ENCODE results near the gene CAAP1. TPM values are rescaled to one million over a fixed set of nuclear protein-coding genes. Genes with fewer than 3 reads are reported as not detected.
"Not testable (repeated sequence)": the region's sequence is repeated elsewhere in the genome, so short reads cannot be mapped to it uniquely, and the experiment has no call there.

CAAP1 gene
- polyA plus RNA-seq, 1 of the 3 experiments (the other 2 are of a cell fraction): 20.8 TPM

DNA sequence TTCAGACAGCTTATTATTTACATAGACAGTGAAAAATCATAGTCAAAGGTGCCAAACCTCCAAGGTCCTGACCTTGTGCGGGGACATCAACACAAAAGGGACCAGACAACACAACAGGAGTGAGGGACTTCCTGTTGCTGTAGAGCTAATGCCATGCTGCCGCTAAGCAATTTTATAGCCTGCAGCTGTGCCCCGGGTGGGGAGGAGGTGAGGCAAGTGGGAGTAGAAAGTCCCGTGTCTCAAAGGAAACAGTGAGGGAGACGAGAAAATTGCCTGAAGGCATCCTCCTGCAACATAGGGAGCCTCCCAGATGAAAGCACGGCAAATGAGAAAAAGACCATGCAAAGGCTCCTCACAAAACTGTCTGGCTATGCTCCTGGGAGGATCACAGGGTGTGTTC, 58.8 kb downstream of the CAAP1 start:
- H3K27me3 ChIP-seq (ENCODE audit: insufficient read depth): no peaks in the 10 kb centered on the region
- no peaks in the 10 kb centered on the region for H3K9me3 ChIP-seq
- WGBS (ENCODE audit: low lambda C conversion rate): 85% methylated on average over 6 of the region's 6 CpGs
- no peak overlapping the region for H3K4me3 ChIP-seq (ENCODE audit: low read depth in 2 of 2, low read length in 1 of 2)
- H3K9ac ChIP-seq: no peak overlapping the region
- H3K79me2 ChIP-seq (ENCODE audit: insufficient read depth): no peaks in the 10 kb centered on the region
- H3K4me1 ChIP-seq (ENCODE audit: control insufficient read depth in 1 of 2, insufficient read depth in 2 of 2, low read depth in 1 of 2, low read length in 1 of 2): no peaks in the 10 kb centered on the region; a peak in 1 of 4 replicates
- POLR2A ChIA-PET: no interaction called here
- H2AFZ ChIP-seq (ENCODE audit: low read depth): no peak overlapping the region
- H3K36me3 ChIP-seq (replicated peaks in 1 of 2; ENCODE audit: control insufficient read depth in 1 of 2, insufficient read depth in 2 of 2, low read length in 1 of 2): peaks cover 0 to 5% of the 10 kb centered on the region in 2 experiments
- TF ChIP-seq, protein P1, sequence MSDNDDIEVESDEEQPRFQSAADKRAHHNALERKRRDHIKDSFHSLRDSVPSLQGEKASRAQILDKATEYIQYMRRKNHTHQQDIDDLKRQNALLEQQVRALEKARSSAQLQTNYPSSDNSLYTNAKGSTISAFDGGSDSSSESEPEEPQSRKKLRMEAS (IDR thresholded peaks at IDR 0.05; ENCODE audit: low read depth): no peak
- no peak for TF ChIP-seq FOSL2 (IDR thresholded peaks at IDR 0.05; ENCODE audit: borderline replicate concordance, low read depth)
- TF ChIP-seq RCOR1 (IDR thresholded peaks at IDR 0.05; ENCODE audit: low read length): no peak
- TF ChIP-seq SMC3 (IDR thresholded peaks at IDR 0.05; ENCODE audit: low read depth, low read length): no peak
- TF ChIP-seq RAD21 (IDR thresholded peaks at IDR 0.05; ENCODE audit: low read length): no peak
- TF ChIP-seq, protein P2, sequence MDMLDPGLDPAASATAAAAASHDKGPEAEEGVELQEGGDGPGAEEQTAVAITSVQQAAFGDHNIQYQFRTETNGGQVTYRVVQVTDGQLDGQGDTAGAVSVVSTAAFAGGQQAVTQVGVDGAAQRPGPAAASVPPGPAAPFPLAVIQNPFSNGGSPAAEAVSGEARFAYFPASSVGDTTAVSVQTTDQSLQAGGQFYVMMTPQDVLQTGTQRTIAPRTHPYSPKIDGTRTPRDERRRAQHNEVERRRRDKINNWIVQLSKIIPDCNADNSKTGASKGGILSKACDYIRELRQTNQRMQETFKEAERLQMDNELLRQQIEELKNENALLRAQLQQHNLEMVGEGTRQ (IDR thresholded peaks at IDR 0.05; ENCODE audit: borderline replicate concordance, low read depth, low read length): no peak
- TF ChIP-seq TAF1 (IDR thresholded peaks at IDR 0.05; ENCODE audit: borderline replicate concordance, low read depth, low read length): no peak
- TF ChIP-seq, protein P3, sequence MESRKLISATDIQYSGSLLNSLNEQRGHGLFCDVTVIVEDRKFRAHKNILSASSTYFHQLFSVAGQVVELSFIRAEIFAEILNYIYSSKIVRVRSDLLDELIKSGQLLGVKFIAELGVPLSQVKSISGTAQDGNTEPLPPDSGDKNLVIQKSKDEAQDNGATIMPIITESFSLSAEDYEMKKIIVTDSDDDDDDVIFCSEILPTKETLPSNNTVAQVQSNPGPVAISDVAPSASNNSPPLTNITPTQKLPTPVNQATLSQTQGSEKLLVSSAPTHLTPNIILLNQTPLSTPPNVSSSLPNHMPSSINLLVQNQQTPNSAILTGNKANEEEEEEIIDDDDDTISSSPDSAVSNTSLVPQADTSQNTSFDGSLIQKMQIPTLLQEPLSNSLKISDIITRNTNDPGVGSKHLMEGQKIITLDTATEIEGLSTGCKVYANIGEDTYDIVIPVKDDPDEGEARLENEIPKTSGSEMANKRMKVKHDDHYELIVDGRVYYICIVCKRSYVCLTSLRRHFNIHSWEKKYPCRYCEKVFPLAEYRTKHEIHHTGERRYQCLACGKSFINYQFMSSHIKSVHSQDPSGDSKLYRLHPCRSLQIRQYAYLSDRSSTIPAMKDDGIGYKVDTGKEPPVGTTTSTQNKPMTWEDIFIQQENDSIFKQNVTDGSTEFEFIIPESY (IDR thresholded peaks at IDR 0.05; ENCODE audit: borderline replicate concordance, low read depth): no peak
- TF ChIP-seq TCF12 (IDR thresholded peaks at IDR 0.05): no peak
- TF ChIP-seq YY1 (IDR thresholded peaks at IDR 0.05; ENCODE audit: low read depth): no peak
- TF ChIP-seq GATA2 (CRISPR knock-in tag; IDR thresholded peaks at IDR 0.05): no peak
- no peak for TF ChIP-seq SIN3A (IDR thresholded peaks at IDR 0.05; ENCODE audit: borderline replicate concordance, low read depth, low read length)
- TF ChIP-seq MXI1 (IDR thresholded peaks at IDR 0.05; ENCODE audit: low read depth, low read length): no peak
- H3K27ac ChIP-seq (ENCODE audit: low read depth in 2 of 2, low read length in 1 of 2): no peak overlapping the region
- H3K4me2 ChIP-seq: no peak overlapping the region
- CTCF ChIA-PET: no interaction called here
- no peak for DNase-seq
- H3K9me2 ChIP-seq: no peaks in the 10 kb centered on the region
- H3F3A ChIP-seq (replicated peaks; ENCODE audit: insufficient read depth): no peaks in the 10 kb centered on the region
- no peaks in the 10 kb centered on the region for H4K20me1 ChIP-seq (ENCODE audit: insufficient read depth)

DNA sequence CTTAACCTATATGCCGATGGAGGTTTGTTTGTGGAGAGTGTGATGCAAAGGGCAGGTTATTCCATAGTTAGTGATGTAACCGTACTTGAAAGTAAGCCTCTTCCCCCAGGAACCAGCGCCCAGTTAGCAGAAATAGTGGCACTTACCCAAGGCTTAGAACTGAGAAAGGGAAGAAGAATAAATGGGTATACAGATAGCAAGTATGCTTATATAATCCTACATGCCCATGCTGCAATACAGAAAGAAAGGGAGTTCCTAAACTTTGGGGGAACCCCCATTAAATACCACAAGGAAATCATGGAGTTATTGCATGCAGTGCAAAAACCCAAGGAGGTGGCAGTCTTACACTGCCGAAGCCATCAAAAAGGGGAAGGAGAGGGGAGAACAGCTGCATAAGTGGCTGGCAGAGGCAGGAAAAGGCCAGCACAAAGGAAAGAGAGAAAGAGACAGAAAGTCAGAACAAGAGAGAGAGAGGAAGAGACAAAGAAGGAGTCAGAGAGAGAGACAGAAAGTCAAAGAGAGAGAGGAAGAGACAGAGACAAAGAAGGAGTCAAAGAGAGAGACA, 64.1 kb downstream of the CAAP1 start:
- H3K79me2 ChIP-seq (ENCODE audit: insufficient read depth); H3K9me3 ChIP-seq; CTCF ChIA-PET; H3K9ac ChIP-seq; H3F3A ChIP-seq (replicated peaks; ENCODE audit: insufficient read depth); H3K9me2 ChIP-seq; H2AFZ ChIP-seq (ENCODE audit: low read depth); POLR2A ChIA-PET; H3K36me3 ChIP-seq (replicated peaks in 1 of 2; ENCODE audit: control insufficient read depth in 1 of 2, insufficient read depth in 2 of 2, low read length in 1 of 2); H3K27me3 ChIP-seq (ENCODE audit: insufficient read depth); H3K27ac ChIP-seq (ENCODE audit: low read depth in 2 of 2, low read length in 1 of 2); H4K20me1 ChIP-seq (ENCODE audit: insufficient read depth); H3K4me1 ChIP-seq (ENCODE audit: control insufficient read depth in 1 of 2, insufficient read depth in 2 of 2, low read depth in 1 of 2, low read length in 1 of 2); H3K4me2 ChIP-seq; H3K4me3 ChIP-seq (ENCODE audit: low read depth in 2 of 2, low read length in 1 of 2); DNase-seq: not testable (repeated sequence)
- WGBS (ENCODE audit: low lambda C conversion rate): 69% methylated on average over 4 of the region's 4 CpGs
